BE2C (cell line): ENCODE results near the gene KIAA1614. TPM values are rescaled to one million over a fixed set of nuclear protein-coding genes. Genes with fewer than 3 reads are reported as not detected.

Experiments
- DNase-seq: peaks from one replicate; pipeline ENCODE4 v3.0.0-alpha.2; 2020
- H3K27me3 ChIP-seq: fragments of 250-450 bp; sonication (Bioruptor Pico); 2 replicates; pipeline ENCODE4 v1.5.1; 2020; ENCODE audit warnings: mild to moderate bottlenecking
- H3K36me3 ChIP-seq: fragments of 250-450 bp; sonication (Bioruptor Pico); 2 replicates; pipeline ENCODE4 v1.5.1; 2020; ENCODE audit warnings: mild to moderate bottlenecking
- H3K4me1 ChIP-seq: fragments of 250-450 bp; sonication (Bioruptor Pico); 2 replicates; pipeline ENCODE4 v1.5.1; 2020
- H3K4me3 ChIP-seq: 2 replicates; pipeline ENCODE4 v1.5.1; 2011; ENCODE audit warnings: low read depth, low read length
- H3K9me3 ChIP-seq: fragments of 250-450 bp; sonication (Bioruptor Pico); 2 replicates; pipeline ENCODE4 v1.5.1; 2020
- CTCF ChIP-seq: IDR thresholded peaks from 2 replicates; pipeline ENCODE4 v1.5.1; 2012; ENCODE audit warnings: mild to moderate bottlenecking, low read depth, low read length
- polyA plus RNA-seq: library from polyadenylated mRNA; unstranded; fragments of >200 nt; gene quantifications from one replicate; pipeline ENCODE4 v1.2.1, GENCODE V29; 2012; ENCODE audit warnings: low read depth, missing spikeins; ENCODE audit not compliant: insufficient read length, insufficient read depth

The KIAA1614 gene
- polyA plus RNA-seq: 8.6 TPM

DNA sequence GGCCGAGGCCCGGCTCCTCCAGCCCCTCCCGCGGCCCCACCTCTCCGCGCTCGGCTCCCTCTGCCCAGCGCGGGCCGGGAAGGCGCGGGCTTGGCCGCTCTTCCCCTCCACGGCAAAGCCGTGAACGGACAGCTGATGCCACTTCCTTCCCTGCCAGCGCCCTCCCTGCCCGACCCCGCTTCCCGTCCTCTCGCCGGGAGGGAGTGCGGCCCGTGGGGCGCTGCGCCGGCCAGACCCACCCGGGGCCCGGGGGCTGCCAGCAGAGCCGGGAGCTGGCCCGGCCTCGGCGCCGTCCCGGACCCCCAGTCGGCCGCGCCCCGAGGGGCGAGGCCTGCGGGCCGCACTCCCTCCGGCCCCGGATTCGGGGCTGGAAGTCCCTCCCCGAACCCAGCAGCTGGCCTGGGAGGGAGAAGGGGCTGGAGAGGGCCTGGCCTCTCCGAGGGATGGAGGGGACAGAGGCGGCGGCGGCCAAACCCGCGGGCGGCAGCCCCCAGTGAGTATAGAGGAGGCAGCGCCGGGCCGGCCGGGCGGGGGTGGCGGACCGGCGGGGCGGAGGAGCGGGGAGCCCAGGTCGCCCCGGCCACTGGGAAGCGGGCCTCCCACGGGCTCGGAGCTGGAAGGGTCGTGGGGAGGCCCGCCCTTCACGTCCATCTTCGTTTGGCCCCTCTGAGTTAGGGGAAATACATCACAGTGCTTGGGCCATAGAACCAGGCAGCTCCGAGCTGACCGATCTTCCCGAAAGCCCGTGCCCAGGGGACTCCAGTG is at the start of gene KIAA1614:
KIAA1614 (plus strand) TSS at position 97 of the 765 bp plus-strand sequence; CDS start at position 444, 347 bp downstream.
- Histone ChIP-seq H3K4me1 (no peaks in the 10 kb centered on the region; the same call in 1 of the 2 replicates), H3K36me3 (no peaks in the 10 kb centered on the region), H3K4me3 (no peak within 1 kb of the TSS), H3K9me3 (no peaks in the 10 kb centered on the region), H3K27me3 (no peaks in the 10 kb centered on the region)
- DNase-seq: no peak
- TF ChIP-seq CTCF: no peak

DNA sequence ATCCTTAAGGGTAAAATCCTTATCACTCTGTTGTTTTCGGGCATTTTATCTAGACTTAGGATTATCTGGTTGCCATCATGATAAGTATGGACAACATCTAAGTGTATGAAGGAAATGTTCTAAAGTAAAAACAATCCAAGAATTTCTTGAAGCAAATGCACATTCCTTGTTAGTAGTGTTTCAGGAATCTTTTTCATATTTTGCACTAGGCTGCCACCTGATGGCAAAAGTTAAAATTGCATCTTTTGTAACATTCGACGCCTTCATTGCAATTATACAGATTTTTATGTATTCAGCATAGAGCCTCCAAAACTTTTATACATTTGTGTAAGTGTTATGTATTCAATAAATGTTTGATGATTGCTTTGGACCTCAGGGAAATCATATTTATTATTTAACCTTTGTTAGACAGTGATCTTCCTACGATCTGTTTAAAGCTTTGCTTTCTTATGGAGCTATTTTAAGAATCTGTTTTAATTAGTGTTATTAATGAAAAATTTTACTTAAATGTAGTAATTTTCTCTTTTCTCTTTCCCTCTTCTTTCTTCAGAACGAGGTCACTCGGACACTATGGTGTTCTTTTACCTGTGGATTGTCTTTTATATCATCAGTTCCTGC is 49.4 kb upstream of the KIAA1614 start:
- peak; percentile 69 for TF ChIP-seq CTCF
- DNase-seq: peak; percentile 18
- H3K27me3 ChIP-seq: no peaks in the 10 kb centered on the region

DNA sequence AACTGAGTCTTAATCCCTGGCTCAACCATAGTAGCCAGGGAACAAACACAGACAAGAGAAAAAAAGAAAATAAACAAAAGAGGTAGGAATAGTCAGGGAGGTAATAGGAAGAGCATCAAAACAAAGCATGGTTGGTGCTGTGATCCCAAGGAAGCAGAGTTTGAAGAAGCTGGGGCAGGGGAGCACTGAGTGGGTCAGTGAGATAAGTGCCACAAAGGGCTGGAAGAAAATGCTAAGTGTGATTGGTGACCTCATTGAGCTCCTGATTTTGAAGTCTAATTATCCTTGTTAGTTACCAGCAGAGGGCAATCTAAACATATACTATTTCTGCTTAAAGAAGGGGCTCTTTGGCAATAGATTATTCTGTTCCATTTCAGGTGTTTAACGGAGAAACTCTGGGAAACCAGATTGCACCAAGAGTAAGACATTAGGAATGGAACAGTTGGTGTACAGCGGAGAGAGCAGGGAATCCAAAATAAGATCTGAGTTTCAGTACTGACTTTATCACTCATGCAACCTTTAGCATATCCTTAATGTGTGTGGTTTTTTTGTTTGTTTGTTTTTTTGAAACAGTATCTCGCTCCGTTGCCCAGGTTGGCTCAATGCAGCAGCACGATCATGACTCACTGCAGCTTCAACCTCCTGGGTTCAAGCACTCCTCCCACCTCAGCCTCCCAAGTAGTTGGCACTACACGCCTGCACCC is 30.7 kb upstream of the KIAA1614 start:
- peak; percentile 57 for TF ChIP-seq CTCF
- Histone ChIP-seq H3K9me3 (no peaks in the 10 kb centered on the region), H3K4me1 (no peaks in the 10 kb centered on the region), H3K4me3 (no peak overlapping the region), H3K27me3 (no peaks in the 10 kb centered on the region), H3K36me3 (peaks cover 9% of the 10 kb centered on the region)
- no peak for DNase-seq

More for the DNA sequence above, 49.4 kb upstream of the KIAA1614 start:
- no peaks in the 10 kb centered on the region for H3K9me3 ChIP-seq
- H3K4me1 ChIP-seq: peaks cover 17% of the 10 kb centered on the region
- no peak overlapping the region for H3K4me3 ChIP-seq
- H3K36me3 ChIP-seq: peaks cover 9% of the 10 kb centered on the region

DNA sequence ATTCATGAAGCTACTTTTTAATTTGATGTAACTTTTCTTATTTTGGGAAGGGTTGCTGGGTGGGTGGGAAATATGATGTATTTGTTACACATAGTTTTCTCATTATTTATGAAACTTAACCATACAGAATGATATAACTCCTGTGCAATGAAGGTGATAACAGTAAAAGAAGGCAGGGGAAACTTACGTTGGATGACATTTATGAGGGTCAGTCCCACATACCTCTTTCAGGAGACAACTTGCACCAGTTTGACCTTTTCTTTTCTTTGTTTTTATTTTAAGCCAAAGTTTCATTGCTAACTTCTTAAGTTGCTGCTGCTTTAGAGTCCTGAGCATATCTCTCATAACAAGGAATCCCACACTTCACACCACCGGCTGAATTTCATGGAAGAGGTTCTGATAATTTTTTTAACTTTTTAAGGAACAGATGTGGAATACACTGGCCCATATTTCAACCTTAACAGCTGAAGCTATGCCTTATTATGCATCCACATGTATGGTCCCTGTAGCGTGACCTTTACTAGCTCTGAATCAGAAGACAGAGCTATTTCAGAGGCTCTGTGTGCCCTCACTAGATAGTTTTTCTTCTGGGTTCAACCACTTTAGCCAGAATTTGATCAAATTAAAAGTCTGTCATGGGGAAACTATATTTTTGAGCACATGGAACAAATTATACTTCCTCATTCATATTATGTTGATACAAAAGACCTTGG is 28.0 kb upstream of the KIAA1614 start:
- H3K27me3 ChIP-seq: no peaks in the 10 kb centered on the region
- no peaks in the 10 kb centered on the region for H3K4me1 ChIP-seq
- peaks cover 6% of the 10 kb centered on the region for H3K36me3 ChIP-seq
- H3K9me3 ChIP-seq: no peaks in the 10 kb centered on the region
- TF ChIP-seq CTCF: no peak
- no peak overlapping the region for H3K4me3 ChIP-seq
- no peak for DNase-seq

- no peak for DNase-seq
- H3K4me3 ChIP-seq: no peak overlapping the region
- H3K36me3 ChIP-seq: no peaks in the 10 kb centered on the region; the same call in none of the 2 replicates
- H3K27me3 ChIP-seq: no peaks in the 10 kb centered on the region
- TF ChIP-seq CTCF: no peak
- H3K9me3 ChIP-seq: no peaks in the 10 kb centered on the region
- H3K4me1 ChIP-seq: no peaks in the 10 kb centered on the region
These were observed 26.4 kb upstream of the KIAA1614 start for GRCh38 chr1:180886338-180886737.
